NCI-H2029 (cell line): ENCODE measurements around the gene ALPI.
"Not testable (repeated sequence)": the region's sequence is repeated elsewhere in the genome, so short reads cannot be mapped to it uniquely, and the experiment has no call there.

Experiments used
- DNase-seq: peaks from one replicate; lab custom pipeline; 2025; lab: John Stamatoyannopoulos, UW

The ALPI gene

DNA sequence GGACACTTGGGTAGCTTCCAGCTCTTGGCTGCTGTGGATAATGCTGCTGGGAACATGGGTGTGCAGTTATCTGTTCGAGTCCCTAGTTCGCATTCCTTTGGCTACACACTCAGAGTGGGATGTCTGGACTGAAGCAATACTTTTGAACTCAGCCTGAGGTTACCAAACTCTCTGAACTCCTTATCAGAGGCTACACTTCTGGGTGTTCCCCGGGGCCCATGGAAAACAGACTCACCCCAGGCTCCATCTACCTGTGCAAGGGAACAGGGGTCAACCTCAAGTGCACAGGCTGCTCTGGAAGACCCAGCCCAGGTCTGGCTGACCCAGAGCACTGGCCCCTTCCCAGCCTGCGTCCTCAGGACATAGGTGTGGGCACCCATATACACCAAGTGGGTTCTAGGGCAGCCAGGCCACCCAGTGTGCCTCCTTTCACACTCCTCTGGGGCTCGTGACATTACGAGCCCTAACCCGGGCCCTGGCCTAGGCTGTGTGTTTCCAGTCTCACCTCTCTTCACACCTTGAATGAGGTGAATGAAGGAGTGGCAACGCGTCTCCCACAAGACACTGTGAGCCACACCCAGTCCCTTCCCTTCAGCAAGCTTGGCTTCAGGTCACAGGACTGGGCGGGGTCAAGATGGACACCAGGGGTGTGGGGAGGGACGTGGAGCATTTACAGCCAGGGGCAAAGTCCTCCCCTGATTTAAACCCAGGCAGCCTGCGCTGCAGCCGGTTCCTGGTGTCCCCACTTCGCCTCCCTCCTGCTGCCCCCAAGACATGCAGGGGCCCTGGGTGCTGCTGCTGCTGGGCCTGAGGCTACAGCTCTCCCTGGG lies at the start of gene ALPI:
Gene ALPI, plus strand, starts transcription at position 728 of the 830 bp plus-strand sequence. Its CDS starts 47 bp downstream, at position 775.
- DNase-seq = no peak

- DNase-seq = no peak
Measured at GRCh38 chr2:232406556-232407310, 49.2 kb upstream of the ALPI start, which contains the start of gene ALPG. Gene ALPG, plus strand, starts transcription at chr2:232406844. Its CDS starts 51 bp downstream, at chr2:232406895.

GRCh38 chr2:232407428-232408150 lies 48.4 kb upstream of the ALPI start:
- not testable (repeated sequence) for DNase-seq

GRCh38 chr2:232408269-232408668 lies 47.7 kb upstream of the ALPI start:
- not testable (repeated sequence) for DNase-seq

- not testable (repeated sequence) for DNase-seq
Measured at GRCh38 chr2:232409617-232410016, 46.3 kb upstream of the ALPI start.

DNA sequence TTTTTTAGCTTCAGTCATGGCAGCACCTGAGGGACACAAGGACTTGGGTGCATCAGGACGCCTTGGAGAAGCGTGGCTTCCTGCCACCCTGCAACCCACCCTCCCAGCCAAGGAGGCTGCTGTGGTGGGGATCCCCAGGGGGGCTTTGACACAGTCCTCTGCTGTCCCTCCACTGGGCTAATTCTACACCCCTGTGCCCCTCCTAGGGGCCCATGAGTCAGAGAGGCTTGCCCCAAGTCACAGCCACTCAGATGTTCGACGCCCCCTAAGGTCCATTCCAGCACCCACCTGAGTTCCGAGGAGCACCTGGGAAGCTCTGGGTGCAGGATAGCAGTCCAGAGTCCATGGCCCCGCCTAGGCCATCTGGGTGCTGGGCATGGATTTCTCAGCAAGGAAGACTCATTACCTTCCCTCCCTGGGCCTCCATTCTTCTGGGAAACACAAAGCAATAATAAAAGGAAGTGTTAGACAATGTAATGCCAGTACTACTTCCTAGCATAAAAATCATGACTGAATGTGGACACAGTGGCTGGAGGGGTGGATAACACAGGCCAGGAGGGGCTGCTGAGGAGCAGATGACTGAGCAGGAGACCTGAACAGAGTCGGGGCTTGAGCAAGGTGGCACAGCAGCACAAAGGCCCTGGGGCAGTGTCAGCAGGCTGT lies 45.6 kb upstream of the ALPI start:
- no peak for DNase-seq

GRCh38 chr2:232411901-232412629 lies 43.9 kb upstream of the ALPI start:
- DNase-seq = no peak

DNA sequence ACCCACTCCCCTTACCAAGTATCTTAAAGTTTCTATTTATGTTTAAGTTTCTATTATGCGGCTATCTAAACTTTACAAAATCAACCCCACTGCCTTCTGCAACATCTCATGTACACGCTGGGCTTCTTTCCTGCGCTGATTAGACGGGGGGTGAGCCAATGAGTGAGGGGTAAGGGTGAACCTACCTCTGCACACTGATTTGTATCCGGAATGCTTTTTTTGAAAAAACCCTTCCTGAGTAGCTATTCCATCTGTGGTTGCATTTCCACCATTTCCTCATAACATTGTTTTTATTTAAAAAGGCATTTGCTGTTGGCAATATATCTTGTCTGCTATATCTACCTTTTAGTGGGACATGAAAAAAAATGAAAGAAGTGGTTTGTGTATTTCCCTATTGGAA lies 43.0 kb upstream of the ALPI start:
- DNase-seq = no peak

- no peak for DNase-seq
Measured at GRCh38 chr2:232415138-232415690, 40.7 kb upstream of the ALPI start.

DNA sequence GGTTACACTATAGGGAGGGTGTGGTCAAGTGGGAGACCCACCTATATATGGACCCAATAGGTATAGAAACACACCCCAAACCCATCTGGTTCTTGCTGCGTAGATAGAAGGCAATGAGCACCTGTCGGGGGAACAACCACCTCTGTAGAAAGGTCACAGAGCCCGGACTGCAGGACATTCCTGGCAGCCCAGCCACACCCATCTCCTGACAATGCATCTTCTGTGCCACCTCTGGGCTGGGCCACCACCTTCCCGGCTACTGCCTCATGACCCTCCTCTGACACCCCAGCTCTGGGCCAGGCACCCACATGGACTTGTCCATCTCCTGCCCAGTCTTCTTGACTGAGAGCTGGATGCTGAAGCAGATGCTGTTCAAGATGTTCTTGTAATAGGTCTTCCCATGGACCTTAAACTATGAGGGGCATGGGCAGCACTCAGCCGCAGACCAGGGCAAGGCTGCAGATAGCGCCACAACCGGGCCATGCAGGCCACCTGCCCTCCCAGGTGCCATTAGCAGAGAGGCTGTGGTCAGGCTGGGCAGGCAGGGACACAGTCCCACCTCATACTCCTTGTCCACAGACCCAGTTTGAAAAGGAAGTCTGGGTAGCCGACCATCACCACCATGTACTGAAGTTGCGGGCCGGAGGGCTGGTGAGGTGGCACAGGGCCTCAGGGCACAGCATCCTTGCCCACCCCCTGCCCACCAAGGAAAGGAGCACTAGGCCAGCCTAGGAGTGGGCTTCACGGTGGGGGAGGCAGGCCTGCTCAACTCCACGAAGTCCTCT lies 40.0 kb upstream of the ALPI start:
- DNase-seq = no peak

DNA sequence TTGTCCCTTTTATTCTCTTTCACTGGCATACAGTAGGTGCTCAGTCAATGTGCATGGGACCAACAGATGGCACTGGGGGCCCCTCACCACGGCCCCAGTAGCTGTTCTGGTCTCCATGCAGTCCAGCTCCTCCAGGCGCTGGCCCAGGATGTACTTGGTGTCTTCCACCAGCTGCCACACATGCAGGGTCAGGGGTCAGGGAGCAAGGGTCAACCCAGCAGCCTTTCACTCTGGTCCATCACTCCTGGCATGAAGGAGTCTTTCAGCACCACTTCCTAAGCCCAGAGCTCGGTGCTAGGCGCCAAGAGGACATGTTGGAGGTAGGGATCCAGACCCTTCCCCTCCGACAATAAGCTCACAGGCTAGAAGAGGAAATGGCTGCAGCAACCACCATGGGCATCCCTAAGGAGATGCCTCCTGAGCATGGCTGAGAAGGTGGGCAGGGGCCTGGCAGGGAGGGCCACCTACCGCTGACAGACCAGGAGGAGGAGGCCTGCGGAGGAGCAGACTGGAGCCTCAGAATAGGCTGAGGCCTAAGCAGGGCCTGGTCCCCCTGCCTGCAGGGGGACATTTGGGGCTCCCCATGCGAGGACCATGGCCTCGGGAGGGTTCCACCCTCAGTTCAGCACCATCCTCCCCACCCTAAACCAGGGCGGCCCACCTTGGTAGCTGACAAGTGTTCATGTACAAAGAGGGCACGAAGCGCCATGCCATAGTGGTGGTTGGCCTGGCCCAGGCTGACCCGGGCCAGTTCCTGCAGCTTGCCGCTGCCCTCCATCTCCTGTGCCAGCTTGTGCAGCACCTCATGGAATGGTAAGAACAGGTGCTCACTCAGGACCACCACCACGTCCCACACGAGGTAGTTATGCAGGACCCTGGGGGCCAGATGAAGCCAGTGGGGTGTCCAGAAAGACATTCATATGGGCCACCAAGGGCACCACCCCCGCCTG lies 39.2 kb upstream of the ALPI start:
- no peak for DNase-seq

DNA sequence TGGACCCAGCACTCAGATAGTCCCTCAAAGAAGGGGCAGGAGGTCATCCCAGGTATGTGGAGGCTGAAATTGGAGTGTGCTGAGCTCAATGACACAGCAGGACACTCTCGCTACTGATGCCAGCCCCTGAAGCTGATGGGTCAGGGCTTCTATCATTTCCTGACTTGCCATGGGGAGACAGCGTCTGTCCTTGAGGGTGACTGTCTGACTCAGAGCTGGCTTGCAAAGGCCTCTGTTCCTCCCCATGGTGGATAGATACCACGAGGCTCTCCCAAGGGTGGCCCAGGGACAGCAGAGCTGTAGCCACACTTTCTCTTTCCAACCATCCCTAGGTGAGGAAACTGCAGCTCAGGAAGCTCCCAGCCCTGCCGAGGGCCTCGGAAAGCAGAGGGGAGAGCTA lies 38.5 kb upstream of the ALPI start:
- DNase-seq = no peak

DNA sequence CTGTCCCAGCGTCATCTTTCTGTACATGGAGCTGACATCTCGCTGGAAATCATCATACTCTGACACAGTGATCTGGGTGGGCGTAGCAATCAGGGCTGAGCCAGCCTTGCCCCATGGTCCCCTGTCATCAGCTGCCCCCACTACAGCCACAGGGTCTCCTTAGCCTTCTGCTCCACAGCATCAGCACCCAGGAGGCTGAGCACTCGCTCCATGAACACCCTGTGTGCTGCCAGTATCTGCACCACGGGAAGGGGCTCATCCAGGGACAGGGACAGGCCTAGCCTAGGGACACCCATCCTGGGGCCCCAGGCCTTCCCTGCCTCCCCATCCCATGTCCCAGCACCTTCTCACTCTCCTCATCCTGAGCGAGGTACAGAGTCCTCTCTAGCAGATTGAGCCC lies 37.9 kb upstream of the ALPI start:
- DNase-seq = no peak

DNA sequence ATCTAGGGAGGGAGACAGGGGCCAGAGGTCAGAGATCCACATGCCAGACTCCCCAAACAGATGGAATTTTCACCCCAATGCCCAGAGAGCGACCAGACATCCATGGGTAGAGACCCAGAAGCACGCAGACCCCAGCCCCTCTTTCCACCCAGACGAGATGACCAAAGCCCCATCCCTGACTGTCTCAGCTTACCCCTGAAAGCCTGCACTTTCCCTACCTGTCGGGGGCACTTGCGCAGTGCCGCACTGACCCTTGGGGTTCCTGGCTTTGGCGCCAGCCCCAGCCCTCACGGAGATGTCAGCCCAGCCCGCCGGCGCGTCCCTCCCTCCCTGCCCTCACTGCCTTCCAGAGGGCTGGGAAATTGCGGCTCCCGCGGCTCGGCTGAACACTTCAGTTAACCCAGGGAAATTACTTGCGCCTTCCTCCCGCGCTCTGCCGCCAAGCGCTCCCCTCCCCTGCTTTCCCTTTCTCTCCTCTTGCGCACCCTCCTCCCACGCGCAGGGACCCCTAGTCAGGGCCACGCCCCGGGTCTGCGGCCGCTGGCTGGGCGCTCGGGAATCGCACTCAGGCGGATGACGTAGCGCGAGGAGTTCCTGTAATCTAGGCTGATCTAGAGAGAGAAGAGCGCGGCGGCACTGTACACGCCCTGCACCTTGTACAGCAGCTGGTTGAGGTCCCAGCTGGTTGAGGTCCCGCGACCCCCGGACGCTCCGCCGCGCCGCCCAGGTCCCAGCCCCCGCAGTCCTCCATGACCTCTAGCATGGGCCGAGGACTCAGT lies 37.3 kb upstream of the ALPI start:
- DNase-seq = no peak

GRCh38 chr2:232419245-232420072 lies 36.5 kb upstream of the ALPI start:
- no peak for DNase-seq

DNA sequence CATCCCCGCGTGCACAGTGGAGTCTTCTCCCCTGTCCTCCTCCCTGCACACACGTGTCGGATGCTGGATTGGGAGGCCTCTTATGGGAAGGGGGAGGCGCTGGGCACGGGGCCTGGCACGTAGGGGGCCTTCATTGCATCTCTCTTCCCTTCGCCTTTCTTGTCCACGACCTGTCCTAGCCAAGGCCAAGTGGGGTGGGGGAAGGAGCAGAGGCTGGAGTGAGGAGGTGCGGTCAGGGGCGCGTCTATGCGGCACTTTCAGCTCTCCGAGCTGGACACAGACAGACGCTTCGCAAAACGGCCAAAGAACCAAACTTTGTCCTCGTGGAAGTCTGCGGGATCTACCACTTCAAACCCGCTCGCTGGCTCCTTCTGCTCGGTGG lies 35.9 kb upstream of the ALPI start:
- no peak for DNase-seq

- DNase-seq = peak; percentile 61
Measured at GRCh38 chr2:232420463-232421188, 35.3 kb upstream of the ALPI start.
